Ovary (tissue), 3 donors: ENCODE measurements around the gene UPK3A.

Experiments
- CTCF ChIP-seq, 3 donors: fragments of 450-650 bp in 2 of 3; fragments of 200-600 bp in 1 of 3; IDR thresholded peaks; one replicate each; pipeline versions ENCODE4 v1.5.1 to v1.8.0; 2016 to 2022; ENCODE audit warnings: antibody characterized with exemption in 3 of 3, mild to moderate bottlenecking in 1 of 3
- EP300 ChIP-seq: sonication (generic); formaldehyde crosslinking; IDR thresholded peaks from one replicate; pipeline ENCODE4 v1.6.1; 2017; ENCODE audit warnings: antibody characterized with exemption
- POLR2A ChIP-seq: fragments of 450-650 bp; IDR thresholded peaks from one replicate; pipeline ENCODE4 v1.6.1; 2017; ENCODE audit warnings: antibody characterized with exemption, mild to moderate bottlenecking, moderate library complexity
- donor health status: DM: no; HTN: no; CAD: no.

- TF ChIP-seq CTCF (IDR thresholded peaks at IDR 0.05) (no peak), POLR2A (no peak), EP300 (no peak)
Observed at GRCh38 chr22:45332001-45332400, 47.3 kb downstream of the UPK3A start.
